HEK293T (cell line): ENCODE measurements around the gene ARHGEF7.

Experiments
- BHLHE40 ChIP-seq: fragments of 450-650 bp; IDR thresholded peaks from 2 replicates; pipeline ENCODE4 v1.6.1; 2016; ENCODE audit warnings: mild to moderate bottlenecking, moderate library complexity, borderline replicate concordance
- CTBP1 ChIP-seq: fragments of 450-650 bp; IDR thresholded peaks from 2 replicates; pipeline ENCODE4 v1.6.1; 2016; ENCODE audit warnings: borderline replicate concordance
- FOXA1 ChIP-seq: fragments of 450-650 bp; IDR thresholded peaks from 2 replicates; pipeline ENCODE4 v1.6.1; 2016; ENCODE audit warnings: mild to moderate bottlenecking
- FOXK2 ChIP-seq: fragments of 450-650 bp; IDR thresholded peaks from 2 replicates; pipeline ENCODE4 v1.6.1; 2016; ENCODE audit warnings: mild to moderate bottlenecking
- FOXM1 ChIP-seq: fragments of 450-650 bp; IDR thresholded peaks from 2 replicates; pipeline ENCODE4 v1.6.1; 2017; ENCODE audit warnings: mild to moderate bottlenecking, borderline replicate concordance
- HDGF ChIP-seq: fragments of 450-650 bp; IDR thresholded peaks from 2 replicates; pipeline ENCODE4 v1.6.1; 2017; ENCODE audit warnings: antibody characterized with exemption, borderline replicate concordance
- L3MBTL2 ChIP-seq: fragments of 450-650 bp; conservative IDR thresholded peaks from 2 replicates; pipeline ENCODE4 v1.6.1; 2016; ENCODE audit warnings: mild to moderate bottlenecking
- LEF1 ChIP-seq: fragments of 450-650 bp; IDR thresholded peaks from 2 replicates; pipeline ENCODE4 v1.6.1; 2017; ENCODE audit warnings: mild to moderate bottlenecking, borderline replicate concordance
- NFRKB ChIP-seq: fragments of 450-650 bp; IDR thresholded peaks from 2 replicates; pipeline ENCODE4 v1.6.1; 2016; ENCODE audit warnings: mild to moderate bottlenecking, moderate library complexity
- PKNOX1 ChIP-seq: fragments of 450-650 bp; IDR thresholded peaks from 2 replicates; pipeline ENCODE4 v1.6.1; 2016
- SP1 ChIP-seq: fragments of 450-650 bp; IDR thresholded peaks from 2 replicates; pipeline ENCODE4 v1.6.1; 2017
- SUZ12 ChIP-seq: fragments of 450-650 bp; IDR thresholded peaks from 2 replicates; pipeline ENCODE4 v1.6.1; 2016; ENCODE audit warnings: mild to moderate bottlenecking
- TARDBP ChIP-seq: fragments of 450-650 bp; IDR thresholded peaks from 2 replicates; pipeline ENCODE4 v1.6.1; 2016
- ZNF384 ChIP-seq: fragments of 450-650 bp; IDR thresholded peaks from 2 replicates; pipeline ENCODE4 v1.6.1; 2016

GRCh38 chr13:111183087-111183645 is 68.1 kb downstream of the ARHGEF7 start:
- TF ChIP-seq SUZ12 (no peak), NFRKB (no peak), FOXK2 (no peak), FOXA1 (no peak), L3MBTL2 (no peak), CTBP1 (no peak), PKNOX1 (no peak), BHLHE40 (no peak), FOXM1 (no peak), LEF1 (no peak), ZNF384 (no peak), SP1 (no peak), TARDBP (no peak), HDGF (no peak)
